Prostate gland (tissue), 2 donors: Measurements from ENCODE around the gene NPB.

ENCODE experiments used
- CTCF ChIP-seq, 4 experiments: fragments of 200-600 bp in 2 of 4; fragments of 450-650 bp in 2 of 4; sonication (generic) in 2 of 4; IDR thresholded peaks; 1 replicate in 3 of 4; 2 replicates in 1 of 4; pipeline ENCODE4 v1.5.1; 2016 to 2019; ENCODE audit warnings: antibody characterized with exemption in 4 of 4, mild to moderate bottlenecking in 2 of 4, moderate library complexity in 2 of 4
- POLR2AphosphoS5 ChIP-seq: sonication (generic); formaldehyde crosslinking; IDR thresholded peaks from one replicate; pipeline ENCODE4 v1.6.1; 2017; ENCODE audit warnings: antibody characterized with exemption

- TF ChIP-seq CTCF (IDR thresholded peaks at IDR 0.05) (no peak), POLR2AphosphoS5 (no peak)
Observed at GRCh38 chr17:81902653-81903414, 796 bp downstream of the NPB start.
